ENCODE measurements around the gene ODR4. TPM values are rescaled to one million over a fixed set of nuclear protein-coding genes. Genes with fewer than 3 reads are reported as not detected.

The ODR4 gene
- total RNA-seq, result 10 to 100 TPM; 30.1 to 31.6 TPM

DNA sequence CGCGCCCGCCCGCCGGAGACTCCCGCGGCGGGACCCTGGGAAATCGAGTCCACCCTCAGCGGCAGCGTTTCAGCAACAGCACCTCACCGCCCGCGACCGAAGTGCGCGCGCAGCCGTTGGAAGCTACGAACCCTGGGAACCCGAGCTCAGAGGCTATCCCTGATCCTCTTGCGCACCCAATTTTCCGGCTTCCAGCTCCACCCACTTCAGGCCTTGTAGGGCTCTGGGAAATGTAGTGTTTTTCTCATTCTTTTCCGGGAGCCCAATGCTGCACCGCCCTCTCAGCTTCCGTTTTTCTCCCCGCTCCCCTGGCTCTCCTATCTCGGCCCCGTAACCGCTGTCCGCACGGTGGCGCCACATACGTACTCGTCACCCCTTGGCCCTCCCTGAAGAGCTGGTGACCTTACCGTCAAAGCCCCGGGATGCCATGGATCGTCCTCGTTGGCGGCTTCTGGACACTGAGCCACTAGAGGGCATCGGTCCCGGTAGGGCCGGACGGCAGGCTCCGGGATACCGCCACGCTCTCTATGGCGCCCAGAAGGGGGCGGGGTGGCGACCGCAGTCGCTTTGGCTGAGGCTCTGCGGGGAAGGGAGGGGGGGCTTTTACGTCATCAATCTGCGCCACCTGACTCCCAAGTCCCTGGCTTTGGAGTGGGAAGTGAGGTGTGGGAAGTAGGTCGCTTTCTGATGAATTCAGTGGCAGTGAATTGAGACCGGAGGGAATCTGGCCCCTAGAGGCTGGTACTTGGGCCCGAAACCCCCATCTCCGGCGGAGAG lies at the start of gene ODR4, which contains the start of gene TPR:
TSS of gene ODR4 (plus strand) at position 687 of the 777 bp plus-strand sequence. CDS start 3,948 bp downstream, outside the sequence.
TSS of gene TPR (minus strand) at position 102 of the 777 bp plus-strand sequence. CDS start 225 bp downstream, outside the sequence.
- H3K27me3 ChIP-seq (replicated peaks; ENCODE audit: insufficient read depth), result no peaks in the 10 kb centered on the region
- WGBS, result under 1% methylated on average over 60 of the region's 60 CpGs
- TF ChIP-seq POLR2A (IDR thresholded peaks at IDR 0.05) (peak; percentile 88), POLR2AphosphoS5 (IDR thresholded peaks at IDR 0.05) (peak; percentile 91), CTCF (IDR thresholded peaks at IDR 0.05) (peak; percentile 83 to 98 (median 98))
- no peaks in the 10 kb centered on the region for H3K4me1 ChIP-seq (replicated peaks)
- H3K4me3 ChIP-seq, result peak within 1 kb of the TSS; percentile 69 to 79
- peak within 1 kb of the TSS; percentile 98 for H3K27ac ChIP-seq
- H3K36me3 ChIP-seq, result no peaks in the 10 kb centered on the region
- no peaks in the 10 kb centered on the region for H3K9me3 ChIP-seq
- intact Hi-C loops (cut with DNase I), result no loop called here
- DNase-seq (ENCODE audit: low spot score), result peak; percentile 97

DNA sequence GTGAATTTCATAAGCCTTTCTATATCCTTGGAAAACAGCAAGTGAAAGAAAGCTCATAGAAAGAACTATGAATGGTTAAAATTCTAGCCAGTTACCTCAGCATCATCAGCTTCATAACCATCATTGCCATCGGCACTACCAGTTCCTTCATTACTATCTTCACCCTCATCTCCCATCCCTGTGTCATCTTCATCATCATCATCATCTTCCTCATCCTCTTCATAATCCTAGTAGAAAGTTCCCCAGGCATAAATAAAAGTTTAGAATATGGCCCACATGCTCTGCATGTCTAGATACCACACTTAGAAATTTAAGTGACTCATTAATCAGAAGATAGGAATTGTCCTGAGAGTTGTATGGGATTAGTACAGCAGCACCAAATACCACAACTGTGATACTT lies 49.6 kb upstream of the ODR4 start:
- H3K4me3 ChIP-seq, result no peak overlapping the region
- 87% methylated on average over 1 of the region's 1 CpG for WGBS
- no peaks in the 10 kb centered on the region for H3K9me3 ChIP-seq
- TF ChIP-seq POLR2A (IDR thresholded peaks at IDR 0.05) (no peak), CTCF (IDR thresholded peaks at IDR 0.05) (no peak), POLR2AphosphoS5 (IDR thresholded peaks at IDR 0.05) (no peak)
- no peak for DNase-seq (ENCODE audit: low spot score)
- no peak overlapping the region for H3K27ac ChIP-seq
- intact Hi-C loops (cut with DNase I), result no loop called here
- H3K27me3 ChIP-seq (replicated peaks; ENCODE audit: insufficient read depth), result no peaks in the 10 kb centered on the region
- no peaks in the 10 kb centered on the region for H3K4me1 ChIP-seq (replicated peaks)
- peaks cover 0 to 3% of the 10 kb centered on the region in 2 donors for H3K36me3 ChIP-seq

DNA sequence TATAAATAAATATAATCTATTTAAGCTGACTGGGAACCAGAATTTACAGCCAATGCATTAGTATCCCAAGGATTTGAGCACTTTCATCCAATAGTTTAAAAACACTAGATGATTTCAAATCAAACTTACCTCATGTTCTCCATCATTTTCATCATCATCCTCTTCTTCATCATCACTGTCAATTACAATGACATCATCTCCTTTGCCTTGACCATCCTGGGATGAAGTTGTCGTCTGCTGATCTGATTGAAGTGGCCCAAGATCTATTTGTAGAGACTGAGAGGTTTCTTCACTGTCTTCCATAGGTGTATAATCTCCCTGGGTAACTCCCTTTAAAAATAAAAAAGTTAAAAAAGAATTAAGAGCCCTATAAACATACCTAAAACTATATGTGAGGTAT lies 48.3 kb upstream of the ODR4 start:
- intact Hi-C loops (cut with DNase I), result no loop called here
- Histone ChIP-seq H3K27ac (no peak overlapping the region), H3K9me3 (no peaks in the 10 kb centered on the region), H3K36me3 (no peaks in the 10 kb centered on the region), H3K4me1 (replicated peaks) (no peaks in the 10 kb centered on the region), H3K4me3 (no peak overlapping the region), H3K27me3 (replicated peaks; ENCODE audit: insufficient read depth) (no peaks in the 10 kb centered on the region)
- 95% methylated on average over 1 of the region's 1 CpG for WGBS
- DNase-seq (ENCODE audit: low spot score), result no peak
- TF ChIP-seq POLR2AphosphoS5 (IDR thresholded peaks at IDR 0.05) (no peak), CTCF (IDR thresholded peaks at IDR 0.05) (no peak), POLR2A (IDR thresholded peaks at IDR 0.05) (no peak)

DNA sequence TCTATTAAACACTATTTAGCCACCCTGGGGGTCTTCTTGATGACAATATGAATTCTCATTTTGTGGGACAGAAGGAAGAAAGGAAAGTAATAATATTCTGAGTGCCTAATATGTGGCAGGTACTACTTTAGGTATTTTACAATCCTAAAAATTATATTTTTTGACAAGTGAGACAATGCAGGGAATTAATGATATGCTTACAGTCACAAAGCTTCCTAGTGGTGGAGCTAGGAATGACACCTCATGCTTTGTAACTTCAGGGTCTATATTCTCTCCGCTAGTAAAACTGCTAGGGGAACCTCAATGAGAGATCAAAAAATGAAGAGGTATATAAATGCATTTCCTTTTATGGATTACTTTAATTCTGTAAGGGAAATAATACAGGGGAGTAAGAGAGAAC lies 44.9 kb upstream of the ODR4 start:
- no peaks in the 10 kb centered on the region for H3K9me3 ChIP-seq
- H3K27me3 ChIP-seq (replicated peaks; ENCODE audit: insufficient read depth), result no peaks in the 10 kb centered on the region
- no peak overlapping the region for H3K4me3 ChIP-seq
- WGBS, result 100% methylated on average over 1 of the region's 1 CpG
- intact Hi-C loops (cut with DNase I), result no loop called here
- peaks cover 0 to 6% of the 10 kb centered on the region in 2 donors for H3K36me3 ChIP-seq
- no peak overlapping the region for H3K27ac ChIP-seq
- H3K4me1 ChIP-seq (replicated peaks), result no peaks in the 10 kb centered on the region
- DNase-seq (ENCODE audit: low spot score), result no peak
- TF ChIP-seq CTCF (IDR thresholded peaks at IDR 0.05), result peak in 2 of 4 experiments; percentile 17 to 20
- TF ChIP-seq POLR2AphosphoS5 (IDR thresholded peaks at IDR 0.05), result no peak

- Histone ChIP-seq H3K36me3 (peaks cover 4 to 6% of the 10 kb centered on the region in 2 donors), H3K4me1 (replicated peaks) (no peaks in the 10 kb centered on the region), H3K27me3 (replicated peaks; ENCODE audit: insufficient read depth) (no peaks in the 10 kb centered on the region), H3K27ac (no peak overlapping the region), H3K4me3 (no peak overlapping the region), H3K9me3 (no peaks in the 10 kb centered on the region)
- intact Hi-C loops (cut with DNase I), result no loop called here
- TF ChIP-seq CTCF (IDR thresholded peaks at IDR 0.05) (no peak), POLR2A (IDR thresholded peaks at IDR 0.05) (no peak), POLR2AphosphoS5 (IDR thresholded peaks at IDR 0.05) (no peak)
- 96% methylated on average over 2 of the region's 2 CpGs for WGBS
- DNase-seq (ENCODE audit: low spot score), result no peak
Measured at GRCh38 chr1:186337554-186337953, 38.1 kb upstream of the ODR4 start.
